Measurements from ENCODE around the gene AIF1L.

AIF1L gene

GRCh38 chr9:131161585-131161984 lies 65.3 kb downstream of the AIF1L start:
- H3K4me3 ChIP-seq (replicated peaks; ENCODE audit: low read depth, low read length) = no peak overlapping the region
- peaks cover 9% of the 10 kb centered on the region for H3K36me3 ChIP-seq (ENCODE audit: control insufficient read depth, insufficient read depth, low read length)
- DNase-seq (ENCODE audit: extremely low read depth, insufficient read length) = no peak
- TF ChIP-seq, protein P1, sequence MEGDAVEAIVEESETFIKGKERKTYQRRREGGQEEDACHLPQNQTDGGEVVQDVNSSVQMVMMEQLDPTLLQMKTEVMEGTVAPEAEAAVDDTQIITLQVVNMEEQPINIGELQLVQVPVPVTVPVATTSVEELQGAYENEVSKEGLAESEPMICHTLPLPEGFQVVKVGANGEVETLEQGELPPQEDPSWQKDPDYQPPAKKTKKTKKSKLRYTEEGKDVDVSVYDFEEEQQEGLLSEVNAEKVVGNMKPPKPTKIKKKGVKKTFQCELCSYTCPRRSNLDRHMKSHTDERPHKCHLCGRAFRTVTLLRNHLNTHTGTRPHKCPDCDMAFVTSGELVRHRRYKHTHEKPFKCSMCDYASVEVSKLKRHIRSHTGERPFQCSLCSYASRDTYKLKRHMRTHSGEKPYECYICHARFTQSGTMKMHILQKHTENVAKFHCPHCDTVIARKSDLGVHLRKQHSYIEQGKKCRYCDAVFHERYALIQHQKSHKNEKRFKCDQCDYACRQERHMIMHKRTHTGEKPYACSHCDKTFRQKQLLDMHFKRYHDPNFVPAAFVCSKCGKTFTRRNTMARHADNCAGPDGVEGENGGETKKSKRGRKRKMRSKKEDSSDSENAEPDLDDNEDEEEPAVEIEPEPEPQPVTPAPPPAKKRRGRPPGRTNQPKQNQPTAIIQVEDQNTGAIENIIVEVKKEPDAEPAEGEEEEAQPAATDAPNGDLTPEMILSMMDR (IDR thresholded peaks at IDR 0.05; ENCODE audit: insufficient read depth, low read length, poor library complexity, severe bottlenecking) = no peak
- H3K27me3 ChIP-seq (replicated peaks; ENCODE audit: control insufficient read depth, insufficient read depth, low read length) = no peaks in the 10 kb centered on the region

- TF ChIP-seq, protein P1 (IDR thresholded peaks at IDR 0.05; ENCODE audit: insufficient read depth, low read length, poor library complexity, severe bottlenecking) = no peak
- H3K36me3 ChIP-seq (ENCODE audit: control insufficient read depth, insufficient read depth, low read length) = peaks cover 10% of the 10 kb centered on the region
- DNase-seq (ENCODE audit: extremely low read depth, insufficient read length) = no peak
- H3K27me3 ChIP-seq (replicated peaks; ENCODE audit: control insufficient read depth, insufficient read depth, low read length) = no peaks in the 10 kb centered on the region
- H3K4me3 ChIP-seq (replicated peaks; ENCODE audit: low read depth, low read length) = no peak overlapping the region
These were observed 66.6 kb downstream of the AIF1L start for GRCh38 chr9:131162886-131163285.

DNA sequence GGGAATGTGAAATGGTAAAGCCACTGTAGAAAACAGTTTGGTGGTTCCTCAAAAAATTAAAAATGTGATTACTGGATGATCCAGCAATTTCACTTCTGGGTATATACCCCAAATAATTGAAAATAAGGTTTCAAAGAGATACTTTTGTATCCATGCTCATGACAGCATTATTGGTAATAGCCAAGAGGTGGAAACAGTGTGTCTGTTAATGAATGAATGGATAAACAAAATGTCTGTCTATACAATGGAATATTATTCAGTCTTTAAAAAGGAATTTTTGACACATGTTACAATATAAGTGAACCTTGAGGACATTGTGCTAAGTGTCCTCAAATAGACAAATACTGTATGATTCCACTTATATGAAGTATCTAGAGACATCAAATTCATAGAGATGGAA lies 69.2 kb downstream of the AIF1L start:
- no peak overlapping the region for H3K4me3 ChIP-seq (replicated peaks; ENCODE audit: low read depth, low read length)
- no peak for DNase-seq (ENCODE audit: extremely low read depth, insufficient read length)
- H3K27me3 ChIP-seq (replicated peaks; ENCODE audit: control insufficient read depth, insufficient read depth, low read length) = no peaks in the 10 kb centered on the region
- H3K36me3 ChIP-seq (ENCODE audit: control insufficient read depth, insufficient read depth, low read length) = peaks cover 10% of the 10 kb centered on the region
- TF ChIP-seq, protein P1 (IDR thresholded peaks at IDR 0.05; ENCODE audit: insufficient read depth, low read length, poor library complexity, severe bottlenecking) = no peak

DNA sequence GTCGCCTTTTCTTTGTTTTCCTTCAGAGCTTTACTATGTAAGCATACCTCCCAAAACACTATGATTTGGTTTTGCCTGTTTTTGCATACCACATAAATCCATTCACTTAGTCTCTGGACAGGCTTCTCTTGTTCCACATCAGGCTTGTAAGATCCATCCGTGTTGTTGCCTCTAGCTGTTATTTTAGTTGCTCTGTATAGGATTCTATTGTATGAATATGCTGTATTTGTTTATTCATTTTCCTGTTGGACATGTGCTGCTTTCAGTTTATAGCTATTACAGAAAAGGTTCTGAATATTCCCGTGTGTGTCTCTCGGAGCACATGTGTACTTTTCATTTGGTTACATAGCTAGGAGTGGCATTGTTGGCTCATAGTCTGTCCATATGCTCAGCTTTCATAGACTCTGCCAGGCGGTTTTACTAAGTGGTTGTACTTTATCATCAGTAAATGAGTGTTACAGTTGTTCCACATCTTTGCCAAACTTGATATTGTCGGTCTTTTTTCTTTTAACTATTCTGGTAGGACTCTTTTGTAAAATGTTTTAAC lies 70.9 kb downstream of the AIF1L start:
- DNase-seq (ENCODE audit: extremely low read depth, insufficient read length) = no peak

GRCh38 chr9:131167936-131168335 lies 71.6 kb downstream of the AIF1L start:
- no peaks in the 10 kb centered on the region for H3K27me3 ChIP-seq (replicated peaks; ENCODE audit: control insufficient read depth, insufficient read depth, low read length)
- no peak overlapping the region for H3K4me3 ChIP-seq (replicated peaks; ENCODE audit: low read depth, low read length)
- TF ChIP-seq, protein P1 (IDR thresholded peaks at IDR 0.05; ENCODE audit: insufficient read depth, low read length, poor library complexity, severe bottlenecking) = no peak
- DNase-seq (ENCODE audit: extremely low read depth, insufficient read length) = no peak
- peaks cover 8% of the 10 kb centered on the region for H3K36me3 ChIP-seq (ENCODE audit: control insufficient read depth, insufficient read depth, low read length)

More for the DNA sequence above, 70.9 kb downstream of the AIF1L start:
- Histone ChIP-seq H3K4me3 (replicated peaks; ENCODE audit: low read depth, low read length) (no peak overlapping the region), H3K27me3 (replicated peaks; ENCODE audit: control insufficient read depth, insufficient read depth, low read length) (no peaks in the 10 kb centered on the region), H3K36me3 (ENCODE audit: control insufficient read depth, insufficient read depth, low read length) (peaks cover 10% of the 10 kb centered on the region)
- TF ChIP-seq, protein P1 (IDR thresholded peaks at IDR 0.05; ENCODE audit: insufficient read depth, low read length, poor library complexity, severe bottlenecking) = no peak
